Measurements from ENCODE around the gene SDR9C7. TPM values are rescaled to one million over a fixed set of nuclear protein-coding genes. Genes with fewer than 3 reads are reported as not detected.
"Not testable (repeated sequence)": the region's sequence is repeated elsewhere in the genome, so short reads cannot be mapped to it uniquely, and the experiment has no call there.

SDR9C7 gene
- total and polyA plus RNA-seq, 4 donors: 0.18 to 0.48 TPM; not detected in 2

- H3K36me3 ChIP-seq (ENCODE audit: control insufficient read depth in 1 of 2, insufficient read depth in 2 of 2, low read length in 1 of 2); H3K27ac ChIP-seq (ENCODE audit: low read depth in 1 of 2, low read length in 2 of 2); H3K4me3 ChIP-seq (ENCODE audit: low read length in 2 of 2); ATAC-seq (ENCODE audit: low FRiP score); DNase-seq; H3K27me3 ChIP-seq (ENCODE audit: control insufficient read depth in 1 of 2, insufficient read depth in 2 of 2, low read length in 1 of 2); H3K4me1 ChIP-seq (ENCODE audit: control insufficient read depth in 1 of 2, insufficient read depth in 2 of 2, low read length in 2 of 2); H3K9me3 ChIP-seq (ENCODE audit: control insufficient read depth, low read length); intact Hi-C loops (cut with DNase I): not testable (repeated sequence)
- 84 to 86% methylated on average over 3 of the region's 3 CpGs for WGBS, 2 donors
Measured at GRCh38 chr12:56974224-56974623, 40.0 kb upstream of the SDR9C7 start.

- ATAC-seq (ENCODE audit: low FRiP score): not testable (repeated sequence)
Measured at GRCh38 chr12:56968910-56969309, 34.7 kb upstream of the SDR9C7 start.

GRCh38 chr12:56965997-56966642 lies 31.9 kb upstream of the SDR9C7 start:
- intact Hi-C loops (cut with DNase I); H3K27ac ChIP-seq (ENCODE audit: low read depth in 1 of 2, low read length in 2 of 2); DNase-seq; H3K9me3 ChIP-seq (ENCODE audit: control insufficient read depth, low read length); H3K36me3 ChIP-seq (ENCODE audit: control insufficient read depth in 1 of 2, insufficient read depth in 2 of 2, low read length in 1 of 2); H3K27me3 ChIP-seq (ENCODE audit: control insufficient read depth in 1 of 2, insufficient read depth in 2 of 2, low read length in 1 of 2); H3K4me1 ChIP-seq (ENCODE audit: control insufficient read depth in 1 of 2, insufficient read depth in 2 of 2, low read length in 2 of 2); ATAC-seq (ENCODE audit: low FRiP score); H3K4me3 ChIP-seq (ENCODE audit: low read length in 2 of 2): not testable (repeated sequence)
- WGBS, 2 donors: 89 to 94% methylated on average over 15 of the region's 15 CpGs

More at GRCh38 chr12:56968910-56969309, 34.7 kb upstream of the SDR9C7 start:
- H3K36me3 ChIP-seq (ENCODE audit: control insufficient read depth in 1 of 2, insufficient read depth in 2 of 2, low read length in 1 of 2); H3K4me3 ChIP-seq (ENCODE audit: low read length in 2 of 2); H3K27ac ChIP-seq (ENCODE audit: low read depth in 1 of 2, low read length in 2 of 2); H3K9me3 ChIP-seq (ENCODE audit: control insufficient read depth, low read length); intact Hi-C loops (cut with DNase I); DNase-seq; H3K4me1 ChIP-seq (ENCODE audit: control insufficient read depth in 1 of 2, insufficient read depth in 2 of 2, low read length in 2 of 2); H3K27me3 ChIP-seq (ENCODE audit: control insufficient read depth in 1 of 2, insufficient read depth in 2 of 2, low read length in 1 of 2): not testable (repeated sequence)
- 67 to 76% methylated on average over 6 of the region's 6 CpGs for WGBS, 2 donors

- H3K27ac ChIP-seq (ENCODE audit: low read depth in 1 of 2, low read length in 2 of 2); H3K27me3 ChIP-seq (ENCODE audit: control insufficient read depth in 1 of 2, insufficient read depth in 2 of 2, low read length in 1 of 2); H3K4me1 ChIP-seq (ENCODE audit: control insufficient read depth in 1 of 2, insufficient read depth in 2 of 2, low read length in 2 of 2); intact Hi-C loops (cut with DNase I); ATAC-seq (ENCODE audit: low FRiP score); H3K4me3 ChIP-seq (ENCODE audit: low read length in 2 of 2); H3K9me3 ChIP-seq (ENCODE audit: control insufficient read depth, low read length); DNase-seq; H3K36me3 ChIP-seq (ENCODE audit: control insufficient read depth in 1 of 2, insufficient read depth in 2 of 2, low read length in 1 of 2): not testable (repeated sequence)
- WGBS, 2 donors: 95 to 100% methylated on average over 4 of the region's 4 CpGs
Measured at GRCh38 chr12:56965124-56965523, 30.9 kb upstream of the SDR9C7 start.

- H3K36me3 ChIP-seq (ENCODE audit: control insufficient read depth in 1 of 2, insufficient read depth in 2 of 2, low read length in 1 of 2); H3K4me3 ChIP-seq (ENCODE audit: low read length in 2 of 2); H3K4me1 ChIP-seq (ENCODE audit: control insufficient read depth in 1 of 2, insufficient read depth in 2 of 2, low read length in 2 of 2); H3K9me3 ChIP-seq (ENCODE audit: control insufficient read depth, low read length); DNase-seq; H3K27me3 ChIP-seq (ENCODE audit: control insufficient read depth in 1 of 2, insufficient read depth in 2 of 2, low read length in 1 of 2); intact Hi-C loops (cut with DNase I); H3K27ac ChIP-seq (ENCODE audit: low read depth in 1 of 2, low read length in 2 of 2); ATAC-seq (ENCODE audit: low FRiP score): not testable (repeated sequence)
- 83 to 93% methylated on average over 2 to 20 of the region's 27 CpGs for WGBS, 2 donors
Measured at GRCh38 chr12:56963557-56963956, 29.3 kb upstream of the SDR9C7 start.

- H3K27me3 ChIP-seq (ENCODE audit: control insufficient read depth in 1 of 2, insufficient read depth in 2 of 2, low read length in 1 of 2); DNase-seq; H3K4me3 ChIP-seq (ENCODE audit: low read length in 2 of 2); H3K4me1 ChIP-seq (ENCODE audit: control insufficient read depth in 1 of 2, insufficient read depth in 2 of 2, low read length in 2 of 2); intact Hi-C loops (cut with DNase I); H3K36me3 ChIP-seq (ENCODE audit: control insufficient read depth in 1 of 2, insufficient read depth in 2 of 2, low read length in 1 of 2); H3K27ac ChIP-seq (ENCODE audit: low read depth in 1 of 2, low read length in 2 of 2); H3K9me3 ChIP-seq (ENCODE audit: control insufficient read depth, low read length); ATAC-seq (ENCODE audit: low FRiP score): not testable (repeated sequence)
- WGBS, 2 donors: 73 to 78% methylated on average over 4 of the region's 4 CpGs
Measured at GRCh38 chr12:56962247-56962646, 28.0 kb upstream of the SDR9C7 start.

- Histone ChIP-seq H3K36me3 (ENCODE audit: control insufficient read depth in 1 of 2, insufficient read depth in 2 of 2, low read length in 1 of 2) (no peaks in the 10 kb centered on the region), H3K27me3 (ENCODE audit: control insufficient read depth in 1 of 2, insufficient read depth in 2 of 2, low read length in 1 of 2) (no peaks in the 10 kb centered on the region), H3K4me3 (ENCODE audit: low read length in 2 of 2) (no peak overlapping the region), H3K27ac (ENCODE audit: low read depth in 1 of 2, low read length in 2 of 2) (no peak overlapping the region), H3K9me3 (ENCODE audit: control insufficient read depth, low read length) (peaks cover 11% of the 10 kb centered on the region), H3K4me1 (ENCODE audit: control insufficient read depth in 1 of 2, insufficient read depth in 2 of 2, low read length in 2 of 2) (no peaks in the 10 kb centered on the region)
- intact Hi-C loops (cut with DNase I): no loop called here
- DNase-seq (no peak), ATAC-seq (ENCODE audit: low FRiP score) (no peak)
- WGBS, 2 donors: 79 to 93% methylated on average over 2 of the region's 2 CpGs
Measured at GRCh38 chr12:56958422-56958821, 24.2 kb upstream of the SDR9C7 start.

- no peak for ATAC-seq (ENCODE audit: low FRiP score)
- Histone ChIP-seq H3K27ac (ENCODE audit: low read depth in 1 of 2, low read length in 2 of 2) (no peak within 1 kb of the TSS), H3K9me3 (ENCODE audit: control insufficient read depth, low read length) (peaks cover 11% of the 10 kb centered on the region), H3K4me3 (ENCODE audit: low read length in 2 of 2) (no peak within 1 kb of the TSS), H3K4me1 (ENCODE audit: control insufficient read depth in 1 of 2, insufficient read depth in 2 of 2, low read length in 2 of 2) (no peaks in the 10 kb centered on the region), H3K36me3 (ENCODE audit: control insufficient read depth in 1 of 2, insufficient read depth in 2 of 2, low read length in 1 of 2) (no peaks in the 10 kb centered on the region), H3K27me3 (ENCODE audit: control insufficient read depth in 1 of 2, insufficient read depth in 2 of 2, low read length in 1 of 2) (no peaks in the 10 kb centered on the region)
- intact Hi-C loops (cut with DNase I): no loop called here
- DNase-seq: no peak
- WGBS, 2 donors: 83 to 87% methylated on average over 10 of the region's 10 CpGs
Measured at GRCh38 chr12:56957229-56958052, 23.2 kb upstream of the SDR9C7 start, which contains the start of gene RDH16. RDH16 (minus strand) TSS chr12:56957608; CDS start chr12:56957462, 146 bp downstream.

All from aorta (tissue), 5 donors.